Right ventricle myocardium superior (tissue), 1 donor: Measurements from ENCODE around the gene FAM219A. TPM values are rescaled to one million over a fixed set of nuclear protein-coding genes. Genes with fewer than 3 reads are reported as not detected.

Source experiments
- ATAC-seq: fragments of 200-7000 bp; cut with Tn5 transposase; one replicate; pipeline ENCODE4 v1.9.1; 2020; ENCODE audit warnings: mild to moderate bottlenecking; ENCODE audit not compliant: poor library complexity
- DNase-seq: peaks from one replicate; pipeline ENCODE4 v3.0.0-alpha.2; 2020
- intact Hi-C: fragments of 100-400 bp; cut with DNase I; formaldehyde crosslinking; loops from one replicate; pipeline ENCODE4 v1.11.2; 2022
- total RNA-seq: library from RNA; stranded (reverse); fragmentation: NEBNext Ultra II Directional; extraction: Animal tissue kit (Norgen Biotek cat#: 25700); gene quantifications from one replicate; pipeline ENCODE4 v1.2.1, GENCODE V29; 2021
- donor health status: DM: no; HTN: yes; CAD: no; lungs with severe emphysema.

The FAM219A gene
- total RNA-seq, 1 donor from 2014 or later = 20.6 TPM

DNA sequence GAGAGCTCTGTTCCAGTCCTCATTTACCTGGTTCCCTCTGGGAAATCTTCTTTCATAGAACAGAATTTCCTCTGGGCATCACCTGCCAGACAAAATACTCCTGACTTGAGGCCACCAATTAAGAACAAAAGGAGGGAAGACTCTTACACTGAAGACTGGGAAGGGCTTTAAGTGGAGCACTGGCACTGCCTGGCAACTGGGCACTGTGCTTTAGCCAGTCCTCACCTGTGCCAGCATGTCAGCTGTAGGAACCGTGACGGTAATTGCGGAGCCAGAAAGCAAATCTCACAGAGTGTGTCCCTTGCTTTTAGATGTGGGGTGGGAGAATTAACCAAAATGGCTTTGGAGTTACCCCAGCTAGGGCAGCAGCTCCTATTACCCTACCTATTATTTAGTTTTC, 40.6 kb downstream of the FAM219A start:
- no peak for DNase-seq
- ATAC-seq = no peak
- intact Hi-C loops = no loop called here

DNA sequence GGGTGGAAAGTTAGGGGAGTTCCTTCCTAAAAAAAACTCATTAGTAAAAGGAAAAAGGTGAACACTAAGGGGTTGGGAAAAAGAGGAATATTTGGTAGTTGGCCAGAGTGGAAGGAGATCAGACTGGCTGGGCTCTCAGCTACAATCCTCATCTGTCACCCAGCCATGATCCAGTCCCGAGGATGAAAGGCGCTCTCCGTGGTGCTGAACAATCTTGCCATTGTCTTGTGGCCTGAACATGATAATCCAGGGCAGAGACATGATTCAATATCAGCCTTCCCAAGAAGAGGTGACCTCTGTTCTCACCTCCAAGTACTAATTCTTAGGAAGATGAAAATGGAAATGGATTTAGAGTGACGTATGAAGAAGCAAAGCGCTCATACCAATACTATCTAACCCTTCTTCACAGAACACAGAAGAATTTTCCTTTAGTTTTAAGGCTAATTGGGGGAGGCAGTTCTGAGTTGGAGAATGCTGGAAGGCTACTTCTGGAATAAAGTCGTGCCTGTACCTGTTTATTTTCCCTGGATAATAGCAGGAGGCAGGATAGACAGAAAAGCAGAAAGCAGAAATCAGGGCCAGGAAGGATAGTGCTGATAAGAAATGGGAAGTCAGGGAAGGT, 45.0 kb downstream of the FAM219A start:
- intact Hi-C loops = no loop called here
- peak; percentile 48 for ATAC-seq
- DNase-seq = no peak

DNA sequence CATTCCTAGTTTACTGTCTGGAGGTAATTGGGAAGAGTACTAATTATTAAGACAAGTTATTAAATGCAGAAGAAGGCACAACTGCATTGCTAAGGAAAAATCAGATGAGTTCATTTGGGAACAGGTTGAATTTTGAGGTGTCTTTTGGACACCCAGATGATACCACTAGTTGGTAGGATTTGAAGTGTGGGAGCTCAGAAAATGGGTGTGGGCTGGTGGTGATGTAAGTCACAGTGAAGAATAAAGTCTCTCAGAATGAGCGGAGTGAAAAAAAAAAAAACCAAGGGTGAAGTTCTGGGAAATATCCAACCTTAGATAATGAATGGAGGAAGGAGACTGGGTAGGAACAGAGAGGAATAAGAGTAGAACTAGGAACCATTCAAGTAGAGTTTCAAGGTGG, 46.0 kb downstream of the FAM219A start:
- ATAC-seq (no peak), DNase-seq (no peak)
- intact Hi-C loops = no loop called here

DNA sequence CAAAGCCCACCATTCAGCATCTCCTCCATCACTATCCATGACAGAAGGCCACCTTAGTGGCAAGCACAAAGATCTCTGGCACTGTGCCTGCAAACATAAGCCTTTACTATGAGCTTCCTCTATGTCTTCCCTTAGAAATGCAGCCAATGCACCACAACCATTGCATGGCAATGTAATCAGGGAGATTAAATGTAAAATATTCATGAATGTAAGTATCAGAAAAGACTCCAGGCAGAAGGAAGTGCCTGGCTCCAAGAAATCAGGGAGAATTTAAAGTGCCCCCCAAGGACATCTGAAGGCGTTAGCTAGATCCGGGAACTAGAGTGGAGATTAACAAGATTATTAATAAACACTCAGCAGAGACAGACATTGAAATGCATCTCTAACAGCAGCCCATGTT, 49.2 kb downstream of the FAM219A start:
- DNase-seq = no peak
- ATAC-seq = no peak
- intact Hi-C loops = loop anchor here (10.0 kb wide), 1 partner anchor 186 kb away; no protein-coding TSS in a partner anchor

DNA sequence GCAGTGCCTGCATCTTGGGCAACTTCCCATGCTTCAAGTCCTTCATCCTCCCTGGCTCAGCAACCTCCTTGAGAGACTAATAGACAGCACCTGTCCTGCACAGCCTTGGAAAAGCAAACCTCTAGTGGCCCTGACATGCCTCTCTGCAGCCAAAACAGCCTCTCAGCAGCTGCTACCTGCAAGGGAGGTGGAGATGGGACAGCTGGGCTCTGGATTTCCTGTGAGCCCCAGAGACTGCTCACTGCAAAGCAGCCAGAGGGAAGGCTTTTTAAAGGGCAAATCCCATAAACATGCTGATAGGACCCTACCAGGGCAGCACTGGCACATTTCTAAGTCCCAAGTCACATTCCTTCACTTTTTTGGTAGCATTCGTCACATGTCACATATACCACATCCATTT, 50.2 kb downstream of the FAM219A start:
- ATAC-seq (no peak), DNase-seq (no peak)
- intact Hi-C loops = loop anchor here (10.0 kb wide), 1 partner anchor 187 kb away; no protein-coding TSS in a partner anchor

DNA sequence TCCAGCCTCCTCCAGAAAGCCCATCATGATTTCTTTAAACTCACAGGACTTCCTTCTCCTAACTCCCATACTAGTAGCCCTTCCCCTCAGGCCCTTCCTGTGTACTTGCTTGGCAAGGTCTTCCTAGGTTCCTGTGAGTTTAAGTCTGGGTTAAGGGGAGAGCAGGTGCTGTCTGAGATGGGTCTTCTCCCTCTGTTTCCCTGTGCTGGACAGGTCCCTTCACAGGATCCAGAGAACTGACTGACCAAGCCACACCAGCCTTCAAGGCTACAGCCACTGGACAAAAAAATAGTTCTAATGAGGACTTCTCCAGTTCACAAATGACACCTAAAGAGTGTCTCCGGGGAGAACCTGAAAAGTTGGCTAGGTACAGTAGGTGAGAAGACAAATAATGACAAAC, 52.2 kb downstream of the FAM219A start:
- no peak for DNase-seq
- intact Hi-C loops = loop anchor here (10.0 kb wide), 1 partner anchor 189 kb away; no protein-coding TSS in a partner anchor
- ATAC-seq = no peak

DNA sequence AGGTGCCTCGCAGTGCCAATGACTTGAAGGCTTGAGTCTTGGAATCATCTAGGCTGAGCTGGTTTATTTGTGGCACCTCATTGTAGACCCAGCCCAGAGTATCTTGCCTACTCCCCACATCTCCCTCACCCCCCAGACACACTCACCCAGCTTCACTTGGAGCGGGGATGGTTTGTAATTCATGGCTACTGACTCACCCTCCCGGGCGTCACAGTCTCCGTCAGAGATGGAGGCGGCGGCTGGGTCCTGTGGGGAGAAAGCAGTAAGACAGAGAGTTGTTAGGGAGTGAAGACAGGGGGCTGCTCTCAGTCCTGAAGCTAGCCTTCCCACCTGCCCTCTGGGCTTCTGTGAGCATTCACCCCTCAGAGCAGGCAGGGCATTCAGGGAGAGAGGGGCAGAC, 52.7 kb downstream of the FAM219A start:
- ATAC-seq (no peak), DNase-seq (no peak)
- intact Hi-C loops = loop anchor here (2.0 to 10.0 kb wide), 2 partner anchors 95 to 189 kb away; no protein-coding TSS in a partner anchor

DNA sequence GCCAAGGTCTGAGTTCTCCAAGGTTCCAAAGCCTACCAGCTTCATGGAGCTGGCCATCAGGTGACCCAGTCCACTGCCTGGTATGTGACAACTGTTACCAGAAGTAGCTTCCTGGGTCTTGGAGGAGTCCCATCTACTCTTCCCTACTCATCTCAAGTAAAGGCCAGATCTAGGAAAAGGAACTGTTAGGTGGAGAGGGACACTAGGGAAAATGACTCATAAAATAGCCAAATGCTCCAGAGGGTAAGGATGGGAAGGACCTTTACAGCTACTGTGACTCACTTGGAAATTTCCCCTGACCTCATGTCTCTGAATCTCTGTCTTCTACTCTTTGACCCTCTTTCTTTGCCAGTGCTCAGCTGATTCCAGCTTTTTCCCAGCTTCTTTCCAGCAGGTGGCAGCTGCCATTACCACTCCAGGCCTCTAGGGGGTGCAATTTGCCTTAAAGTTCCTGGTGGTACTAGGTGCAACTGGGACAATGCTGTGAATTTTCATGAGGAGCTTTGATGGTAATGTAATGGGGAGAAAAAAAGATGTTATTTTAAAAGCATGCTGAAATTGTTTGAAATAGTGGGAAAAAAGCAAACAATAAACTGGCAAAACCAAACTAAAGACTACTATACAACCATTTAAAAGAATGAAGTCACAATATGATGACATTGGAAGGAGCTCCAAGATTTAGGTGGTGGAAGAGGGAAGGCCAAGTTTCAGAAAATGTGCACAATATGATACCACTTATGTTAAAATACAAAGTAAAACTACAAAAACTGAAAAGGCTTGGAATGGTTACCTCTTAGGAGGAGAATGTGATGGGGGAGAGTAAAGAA, 54.6 kb downstream of the FAM219A start:
- ATAC-seq (peak; percentile 71), DNase-seq (peak; percentile 72)
- intact Hi-C loops = loop anchor here (2.0 to 10.0 kb wide), 2 partner anchors 97 to 191 kb away; no protein-coding TSS in a partner anchor

DNA sequence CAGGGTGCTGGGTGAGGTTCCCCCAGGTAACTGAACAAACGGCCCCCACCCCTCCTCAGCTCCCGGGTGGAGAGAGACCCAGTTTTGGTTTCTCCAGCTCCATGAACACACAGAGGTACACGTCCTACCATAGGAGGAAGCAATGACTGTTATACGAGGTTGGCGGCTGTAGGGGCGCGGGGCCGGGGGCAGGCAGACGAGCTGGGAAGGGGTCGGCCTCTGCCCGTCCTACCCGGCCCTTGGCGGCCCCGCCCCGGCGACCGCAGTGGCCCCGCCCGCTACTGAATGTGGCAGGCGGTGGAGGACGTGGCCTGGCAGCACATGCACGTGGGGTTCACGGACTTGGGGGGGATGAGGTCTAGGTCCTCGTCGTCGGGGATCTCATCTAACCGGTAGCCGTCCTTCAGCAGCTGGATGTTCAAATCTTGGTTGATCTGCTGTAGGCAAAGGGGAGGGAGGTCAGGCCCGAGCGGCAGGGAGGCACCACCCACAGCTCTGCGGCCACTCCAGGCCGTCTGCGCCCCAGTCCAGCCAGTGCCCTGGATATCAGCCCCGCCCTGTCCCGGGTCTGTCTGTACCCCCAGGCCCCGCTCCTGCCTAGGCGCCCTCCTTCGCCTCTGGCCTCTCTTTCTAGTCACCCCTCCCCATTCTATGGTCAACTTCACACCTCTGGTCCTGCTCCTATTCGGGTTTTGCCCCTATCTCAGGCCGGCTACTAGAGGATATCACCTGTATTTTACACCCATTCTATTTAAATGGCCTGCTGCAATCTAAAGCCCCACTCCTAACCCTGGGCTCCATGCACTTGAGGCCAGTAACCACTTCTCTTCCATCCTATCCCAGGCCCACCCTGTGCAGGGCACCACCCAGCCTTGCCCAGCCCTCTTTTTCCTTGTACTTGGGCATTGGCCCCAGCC, 57.4 kb downstream of the FAM219A start:
- DNase-seq = no peak
- intact Hi-C loops = loop anchor here (10.0 kb wide), 1 partner anchor 194 kb away; no protein-coding TSS in a partner anchor
- no peak for ATAC-seq

DNA sequence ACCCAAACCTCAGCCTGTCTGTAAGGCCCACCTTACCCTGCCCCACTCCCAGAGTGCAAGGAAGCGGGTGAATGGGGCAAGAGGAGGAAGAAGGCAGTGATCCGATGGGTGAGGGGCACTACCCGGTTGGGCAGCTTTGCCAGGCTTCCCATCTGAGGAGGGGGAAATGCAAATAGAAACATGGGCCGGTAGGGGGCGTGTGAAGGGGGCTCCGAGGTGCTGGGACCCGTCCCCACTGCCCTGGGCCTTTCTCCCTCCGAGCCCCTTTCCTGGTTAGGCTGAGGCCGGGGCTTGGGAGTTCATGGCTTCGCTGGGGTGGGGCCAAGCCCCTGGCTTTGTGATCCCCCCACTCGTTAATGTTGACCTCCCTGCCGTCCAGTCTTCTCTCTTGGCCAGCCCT, 58.1 kb downstream of the FAM219A start:
- intact Hi-C loops = loop anchor here (10.0 kb wide), 1 partner anchor 195 kb away; no protein-coding TSS in a partner anchor
- no peak for ATAC-seq
- DNase-seq = no peak

DNA sequence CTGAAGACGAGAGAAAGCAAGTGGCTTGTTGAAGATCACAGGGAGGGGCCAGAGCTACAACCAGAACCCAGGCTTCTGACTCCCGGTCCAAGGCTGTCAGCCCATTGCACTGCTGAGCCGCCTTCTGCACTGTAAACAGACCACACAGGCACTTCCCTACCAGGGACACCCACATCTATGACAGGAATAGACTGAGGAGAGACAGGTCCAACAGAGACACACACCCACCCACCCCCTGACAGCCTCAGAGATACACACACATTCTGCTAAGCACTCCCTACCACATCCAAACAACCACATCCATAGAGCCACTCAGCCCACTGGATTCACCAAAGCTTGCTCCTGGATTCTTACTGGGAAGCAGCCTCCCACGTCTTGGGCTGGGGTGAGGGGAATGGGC, 58.6 kb downstream of the FAM219A start:
- DNase-seq (no peak), ATAC-seq (no peak)
- intact Hi-C loops = loop anchor here (10.0 kb wide), 1 partner anchor 195 kb away; no protein-coding TSS in a partner anchor

DNA sequence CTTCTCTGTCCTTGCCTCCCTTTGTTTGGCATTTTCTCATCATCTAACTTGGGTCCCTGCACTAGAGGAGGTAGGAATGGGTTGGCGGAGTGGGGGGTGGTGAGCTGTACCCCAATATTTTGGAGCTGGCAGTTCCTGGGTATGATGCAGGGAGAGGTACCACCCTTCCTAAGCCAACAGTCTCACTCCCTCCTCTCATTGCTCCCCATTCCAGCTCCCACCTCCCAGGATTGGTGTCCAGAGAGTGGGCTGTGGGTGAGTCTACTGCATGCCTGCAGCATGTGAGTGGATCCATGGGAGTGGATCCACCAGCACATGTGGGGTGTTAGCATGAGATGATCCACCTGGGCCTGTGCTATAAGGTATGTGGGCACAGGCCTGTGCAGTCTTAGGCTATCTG, 59.5 kb downstream of the FAM219A start:
- no peak for DNase-seq
- no peak for ATAC-seq
- intact Hi-C loops = no loop called here

DNA sequence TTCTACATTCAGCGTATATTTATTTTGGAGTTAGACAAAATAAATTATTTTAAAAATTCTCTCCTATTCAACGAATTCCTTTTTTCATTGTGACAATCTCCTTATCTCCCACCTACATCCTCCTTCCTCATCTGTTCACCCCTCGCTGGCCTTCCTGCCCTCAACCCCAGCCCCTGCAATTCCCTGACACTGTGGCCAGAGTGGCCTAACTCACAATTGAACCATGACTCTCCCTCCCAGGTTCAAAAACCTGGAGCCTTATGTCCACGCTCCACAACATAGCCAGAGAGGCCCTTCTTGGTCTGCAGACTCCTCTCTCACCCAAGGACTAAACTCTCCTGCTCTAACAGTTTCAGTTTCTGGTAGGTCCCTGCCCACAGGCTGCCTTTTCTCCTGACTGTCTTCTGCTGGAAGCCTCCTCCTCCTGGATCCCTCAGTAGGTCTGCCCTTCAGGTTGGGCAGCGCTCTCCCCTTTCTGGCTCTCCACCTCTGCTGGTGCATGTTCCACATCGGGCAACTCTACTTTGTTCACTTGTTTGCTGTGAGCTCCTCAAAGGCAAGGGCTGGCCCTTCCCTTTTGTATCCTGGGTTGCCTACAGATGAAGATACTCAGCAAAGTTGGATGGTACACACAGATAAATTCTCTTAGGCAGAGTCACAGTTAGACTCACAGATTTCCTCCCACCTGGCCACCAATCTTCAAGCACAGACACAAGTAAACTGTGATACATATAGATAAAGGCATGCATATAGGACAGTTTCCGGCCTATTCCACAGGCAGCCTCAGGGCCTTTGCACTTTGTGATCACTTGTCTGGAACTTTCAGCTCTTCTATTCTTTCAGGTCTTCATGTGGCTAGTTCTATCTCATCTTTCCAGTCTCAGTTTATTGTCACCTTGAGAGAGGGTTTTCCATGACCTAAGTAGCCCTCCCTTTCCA, 61.8 kb downstream of the FAM219A start:
- intact Hi-C loops = no loop called here
- DNase-seq (no peak), ATAC-seq (no peak)

DNA sequence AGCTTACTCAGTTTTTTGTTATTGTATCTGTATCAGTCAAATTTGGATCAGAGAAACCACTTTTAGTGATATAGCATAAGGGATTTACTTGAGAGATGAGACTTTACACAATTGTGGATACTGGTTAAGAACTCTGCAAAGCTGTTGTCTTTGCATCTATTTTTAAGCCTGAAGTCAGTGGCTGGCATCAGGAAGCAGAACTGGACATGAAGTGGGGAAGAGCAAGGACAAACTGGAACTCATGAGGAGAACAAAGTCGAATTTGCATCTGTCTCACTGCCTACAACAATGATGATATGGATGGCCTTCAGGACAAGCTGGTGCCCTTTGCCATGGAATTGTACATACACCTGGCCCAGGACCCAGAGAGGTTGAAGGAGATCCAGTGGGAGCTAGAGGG, 65.9 kb downstream of the FAM219A start:
- DNase-seq (no peak), ATAC-seq (peak; percentile 60)
- intact Hi-C loops = no loop called here

DNA sequence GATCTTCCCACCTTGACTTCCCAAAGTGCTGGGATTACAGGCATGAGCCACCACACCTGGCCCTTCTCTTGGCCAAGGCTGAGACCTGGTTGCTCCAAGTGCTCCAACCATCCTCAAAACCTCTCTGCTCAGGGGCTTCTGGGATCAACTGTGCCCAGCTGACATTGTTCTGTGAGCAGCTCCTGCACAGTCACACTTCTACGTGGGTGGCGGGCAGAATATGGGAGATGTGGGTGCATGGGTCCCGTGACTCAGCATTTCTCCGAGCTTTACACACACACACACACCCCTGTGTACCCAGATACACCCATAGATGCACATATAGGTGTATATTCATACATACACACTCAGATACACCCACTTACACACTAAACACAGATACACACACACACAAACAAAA, 71.1 kb downstream of the FAM219A start:
- ATAC-seq (no peak), DNase-seq (no peak)
- intact Hi-C loops = no loop called here

DNA sequence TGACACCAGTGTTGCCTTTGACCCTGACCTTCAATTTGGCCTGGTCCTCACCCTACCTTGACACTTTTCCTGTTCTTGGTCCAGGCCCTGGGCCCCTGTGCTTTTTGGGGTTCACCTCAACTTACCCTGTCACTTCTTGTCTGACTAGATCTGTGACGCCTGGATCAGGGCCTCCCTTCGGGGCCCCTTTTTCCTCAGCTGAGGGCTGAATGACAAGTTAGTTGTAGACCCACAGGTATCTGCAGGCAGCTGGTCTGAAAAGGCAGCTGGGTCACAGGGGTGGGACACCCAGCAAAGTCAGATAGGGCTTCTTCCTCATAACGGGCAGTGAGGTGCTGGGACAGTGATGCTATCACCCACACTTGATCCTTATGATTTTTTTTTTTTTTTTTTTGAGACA, 71.7 kb downstream of the FAM219A start:
- no peak for ATAC-seq
- intact Hi-C loops = no loop called here
- no peak for DNase-seq

DNA sequence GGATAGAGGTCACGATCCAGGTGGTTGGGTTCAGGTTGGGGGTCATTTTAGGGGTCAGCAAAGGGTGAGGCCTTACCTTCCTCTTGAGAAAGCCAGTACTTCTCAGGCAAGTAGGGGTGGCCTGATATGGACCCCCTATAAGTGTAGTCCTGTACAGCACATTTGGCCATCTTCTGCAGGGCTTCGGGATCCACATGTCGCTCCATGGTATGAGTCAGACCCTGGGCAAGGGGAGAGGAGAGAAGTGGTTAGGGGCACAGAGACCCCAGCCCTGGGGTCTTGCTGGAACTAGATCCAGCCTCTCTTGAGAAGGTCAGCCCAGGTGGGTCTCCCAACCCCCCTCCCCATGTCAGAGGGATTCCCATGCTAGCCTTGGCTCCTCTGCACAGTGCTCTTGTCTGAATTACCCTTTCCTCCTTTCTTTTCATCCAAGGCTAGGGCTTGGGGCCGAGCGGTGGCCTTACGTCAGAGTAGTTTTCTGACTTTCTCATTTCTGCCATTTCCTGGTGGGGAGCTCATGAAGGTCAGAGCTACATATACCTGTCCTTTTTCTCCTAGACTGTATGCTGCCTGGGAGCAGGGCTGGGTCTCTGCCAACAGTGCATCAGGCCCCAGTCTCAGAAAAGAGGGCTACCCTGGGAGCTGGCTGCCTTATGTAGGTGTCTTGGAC, 72.7 kb downstream of the FAM219A start:
- intact Hi-C loops = no loop called here
- ATAC-seq = no peak
- DNase-seq = no peak
